NCI-H345 (cell line): ENCODE data around the gene SLC1A5.
"Not testable (repeated sequence)": the region's sequence is repeated elsewhere in the genome, so short reads cannot be mapped to it uniquely, and the experiment has no call there.

ENCODE experiments used
- DNase-seq: peaks from one replicate; lab custom pipeline; 2025; lab: John Stamatoyannopoulos, UW

SLC1A5 gene

DNA sequence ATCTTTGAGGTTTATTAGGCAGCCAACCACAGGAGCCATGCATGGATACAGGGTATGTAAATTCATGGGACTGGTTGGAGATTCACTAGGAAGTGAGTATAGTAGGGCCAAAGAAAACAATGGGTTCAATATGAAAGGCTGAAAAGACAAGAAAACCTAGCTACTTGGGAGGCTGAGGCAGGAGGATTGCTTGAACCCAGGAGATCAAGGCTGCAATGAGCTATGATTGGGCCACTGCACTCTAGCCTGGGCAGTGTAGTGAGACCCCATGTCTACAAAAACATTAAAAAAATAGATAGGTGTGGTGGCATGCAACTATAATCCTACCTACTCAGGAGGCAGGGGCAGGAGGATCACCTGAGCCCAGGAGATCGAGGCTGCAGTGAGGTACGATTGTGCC is 10.3 kb upstream of the SLC1A5 start:
- no peak for DNase-seq

- no peak for DNase-seq
Observed at GRCh38 chr19:46797881-46798280, 9.5 kb upstream of the SLC1A5 start.

- no peak for DNase-seq
Observed at GRCh38 chr19:46791944-46792343, 3.5 kb upstream of the SLC1A5 start.

- DNase-seq, result no peak
Observed at GRCh38 chr19:46789371-46789770, 977 bp upstream of the SLC1A5 start.

DNA sequence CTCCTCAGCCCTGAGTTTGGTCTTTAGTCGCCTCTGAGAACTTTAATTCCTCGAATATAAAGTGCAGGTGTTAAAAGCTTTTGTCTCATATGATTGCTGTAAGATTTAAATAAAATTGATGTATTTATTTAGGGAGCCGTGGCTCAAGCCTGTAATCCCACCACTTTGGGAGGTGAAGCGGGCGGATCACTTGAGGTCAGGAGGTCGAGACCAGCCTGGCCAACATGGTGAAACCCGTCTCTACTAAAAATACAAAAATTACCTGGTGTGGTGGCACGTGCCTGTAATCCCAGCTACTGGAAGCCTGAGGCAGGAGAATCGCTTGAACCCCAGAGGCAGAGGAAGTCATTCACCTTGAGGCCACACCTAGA is 559 bp upstream of the SLC1A5 start:
- no peak for DNase-seq

DNA sequence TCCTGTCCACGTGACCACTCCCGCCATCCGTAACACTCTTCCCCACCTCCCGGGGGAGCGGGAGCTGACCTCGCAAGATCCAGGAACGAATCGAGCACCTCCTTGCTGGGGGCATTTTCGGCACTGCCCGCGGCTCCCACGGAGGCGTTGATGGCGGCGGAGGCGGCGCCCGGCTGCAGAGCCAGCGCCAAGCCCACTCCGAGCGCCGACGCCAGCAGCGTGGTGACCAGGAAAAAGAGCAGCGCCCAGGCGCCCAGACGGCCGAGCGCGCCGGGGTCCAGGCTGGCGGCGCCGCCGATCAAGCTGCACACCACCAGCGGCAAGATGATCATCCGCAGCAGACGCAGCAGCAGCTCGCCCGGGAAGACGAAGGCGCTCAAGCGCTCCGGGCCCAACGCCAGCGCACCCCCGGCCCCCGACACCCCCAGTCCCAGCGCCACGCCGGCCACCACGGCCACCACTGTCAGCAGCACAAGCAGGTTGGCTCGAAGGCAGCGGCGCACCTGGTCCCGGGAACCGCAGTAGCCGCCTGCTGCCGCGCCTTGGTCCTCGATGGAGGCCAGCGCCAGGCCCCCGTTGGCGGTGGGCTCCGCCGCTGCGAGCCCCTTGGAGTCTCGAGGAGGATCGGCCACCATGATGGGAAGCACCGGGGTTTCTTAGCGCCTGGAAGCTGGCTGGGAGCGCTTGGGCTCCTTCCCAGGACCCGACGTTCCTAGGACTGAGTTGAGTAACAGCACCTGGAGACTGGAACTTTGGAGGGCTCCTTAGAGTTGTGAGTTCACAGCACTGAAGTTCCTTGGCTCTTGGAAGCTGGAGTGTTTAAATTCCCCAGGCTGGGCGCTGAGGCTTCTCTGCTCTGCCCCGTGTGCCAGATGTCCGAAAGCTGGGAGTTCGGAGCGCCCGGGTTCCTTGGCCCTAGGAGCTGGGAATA is 798 bp downstream of the SLC1A5 start:
- no peak for DNase-seq

DNA sequence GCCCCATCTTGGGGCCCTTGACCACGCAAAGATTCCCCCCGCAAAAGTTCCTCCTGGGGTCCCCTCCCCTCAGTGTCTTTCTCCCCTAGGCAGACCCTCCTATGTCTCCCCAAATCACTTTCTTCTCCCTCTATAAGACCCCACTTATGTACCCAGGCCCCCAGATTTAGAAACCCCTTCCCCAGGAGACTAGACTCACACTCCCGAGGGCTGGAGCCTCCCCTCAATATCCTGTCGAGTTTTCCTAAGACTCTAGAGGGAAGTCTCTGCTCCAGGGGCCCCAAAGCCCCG is 1.4 kb downstream of the SLC1A5 start:
- no peak for DNase-seq

DNA sequence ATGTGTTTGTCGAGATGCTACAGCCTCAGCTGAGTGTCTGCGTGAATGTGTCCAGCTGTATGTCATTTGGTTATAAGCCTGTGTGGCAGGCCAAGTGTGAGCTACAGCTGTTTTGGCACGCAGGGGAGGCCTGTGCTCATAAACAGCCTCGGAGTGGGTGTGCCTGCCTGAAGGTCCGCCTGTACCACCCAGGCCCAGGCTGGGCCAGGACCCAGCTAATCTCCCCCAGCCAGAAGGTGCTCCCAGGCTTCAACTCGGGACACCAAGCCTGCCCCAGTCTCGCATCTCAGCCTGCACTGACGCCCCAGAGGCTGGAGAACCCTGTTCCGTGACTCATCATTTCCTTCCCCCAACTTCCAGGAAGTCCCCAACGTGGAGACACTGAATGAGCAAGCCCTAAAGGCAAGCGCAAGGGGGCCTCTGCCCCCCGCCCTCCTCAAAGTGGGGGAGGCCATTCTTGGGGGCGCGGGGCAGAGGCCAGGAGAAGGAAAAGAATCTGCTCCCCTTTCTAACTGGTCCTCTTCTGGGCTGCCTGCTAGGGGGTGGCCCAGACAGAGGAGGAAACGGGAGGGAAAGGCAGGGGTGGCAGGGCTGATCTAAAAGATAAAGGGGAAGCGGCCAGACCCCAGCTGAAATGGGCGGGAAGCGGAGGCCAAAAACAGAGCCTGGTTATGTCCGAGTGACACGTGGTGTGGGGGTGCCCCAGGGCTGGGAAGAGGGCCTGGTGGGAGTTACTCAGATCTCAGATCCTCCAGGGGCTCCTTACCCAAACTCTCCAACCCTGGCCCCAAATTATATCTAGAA is 2.0 kb downstream of the SLC1A5 start:
- DNase-seq, result no peak

DNA sequence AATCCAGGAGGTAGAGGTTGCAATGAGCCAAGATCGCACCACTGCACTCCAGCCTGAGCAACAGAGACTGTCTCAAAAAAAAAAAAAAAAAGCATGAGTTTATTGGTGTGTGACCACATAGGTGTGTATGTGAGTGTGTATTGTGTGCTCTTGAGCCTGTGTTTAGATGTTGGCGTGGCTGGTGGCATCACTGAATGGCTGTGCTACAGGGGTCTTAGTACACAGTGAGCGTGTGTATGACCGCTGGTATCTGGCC is 2.5 kb downstream of the SLC1A5 start:
- no peak for DNase-seq

GRCh38 chr19:46785054-46785979 is 3.1 kb downstream of the SLC1A5 start:
- no peak for DNase-seq

- DNase-seq, result peak; percentile 38
Observed at GRCh38 chr19:46784262-46785053, 3.9 kb downstream of the SLC1A5 start.

DNA sequence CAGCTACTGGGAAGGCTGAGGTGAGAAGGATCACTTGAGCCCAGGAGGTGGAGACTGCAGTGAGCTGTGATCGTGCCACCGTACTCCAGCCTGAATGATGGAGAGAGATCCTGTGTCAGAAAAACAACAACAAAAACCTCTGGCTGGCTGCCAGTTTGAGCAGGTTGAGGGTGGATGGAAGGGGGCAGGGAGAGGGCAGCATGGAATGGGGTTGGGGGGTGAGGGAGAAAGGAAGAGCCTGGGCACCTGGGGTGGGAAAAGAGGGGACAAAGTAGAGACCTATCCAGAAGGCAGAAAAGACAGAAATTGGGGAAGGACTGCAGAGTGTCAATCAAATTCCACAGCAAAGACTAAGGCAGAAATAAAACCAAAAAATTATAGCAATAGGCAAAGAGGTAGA is 4.7 kb downstream of the SLC1A5 start:
- DNase-seq, result peak; percentile 75

- no peak for DNase-seq
Observed at GRCh38 chr19:46782355-46783019, 5.9 kb downstream of the SLC1A5 start.

DNA sequence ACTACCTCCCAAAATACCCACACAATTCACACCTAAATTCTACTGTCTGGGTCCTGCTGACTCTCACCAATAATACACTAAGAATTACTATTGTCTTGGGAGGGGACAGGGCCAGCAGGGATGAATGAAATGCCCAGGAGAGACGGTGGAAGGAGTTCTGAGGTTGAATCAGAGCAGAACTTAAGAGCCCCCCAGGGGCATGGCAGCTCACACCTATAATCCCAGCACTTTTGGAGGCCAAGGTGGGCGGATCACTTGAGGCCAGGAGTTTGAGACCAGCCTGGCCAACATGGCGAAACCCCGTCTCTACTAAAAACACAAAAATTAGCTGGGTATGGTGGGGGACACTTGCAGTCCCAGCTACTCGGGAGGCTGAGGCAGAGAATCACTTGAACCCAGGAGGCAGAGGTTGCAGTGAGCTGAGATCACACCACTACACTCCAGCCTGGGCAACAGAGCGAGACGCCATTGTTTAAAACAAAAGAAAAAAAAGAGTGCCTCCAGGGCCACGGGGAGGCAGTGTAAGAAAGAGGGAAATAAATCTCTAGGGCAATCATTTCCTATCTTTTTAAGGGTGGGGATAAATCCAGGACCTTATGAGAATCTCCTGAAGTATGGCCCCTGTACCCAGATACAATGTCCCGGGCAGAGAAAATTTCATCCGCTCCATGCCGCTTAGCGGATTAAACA is 10.3 kb downstream of the SLC1A5 start:
- not testable (repeated sequence) for DNase-seq

- DNase-seq, result no peak
Observed at GRCh38 chr19:46776927-46777911, 11.2 kb downstream of the SLC1A5 start.

- no peak for DNase-seq
Observed at GRCh38 chr19:46775642-46776258, 12.6 kb downstream of the SLC1A5 start.

DNA sequence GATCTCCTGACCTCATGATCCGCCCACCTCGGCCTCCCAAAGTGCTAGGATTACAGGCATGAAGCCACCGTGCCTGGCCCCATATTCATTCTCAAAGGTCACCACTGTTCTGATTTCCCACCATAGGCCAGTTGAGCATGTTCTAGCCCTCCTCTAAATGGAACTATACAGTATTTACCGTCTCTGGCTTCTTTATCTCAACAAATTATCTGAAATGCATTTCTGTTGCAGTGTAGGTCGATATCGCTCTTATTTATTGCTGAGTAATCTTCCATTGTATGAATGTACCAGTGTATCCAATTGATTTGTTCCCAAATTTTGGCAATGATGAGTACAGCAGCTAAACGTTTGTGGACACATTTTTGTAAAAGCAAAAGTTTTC is 15.4 kb downstream of the SLC1A5 start:
- DNase-seq, result no peak

GRCh38 chr19:46772170-46773017 is 16.0 kb downstream of the SLC1A5 start:
- no peak for DNase-seq
